ENCODE data around the gene IL13.
"Not testable (repeated sequence)": the region's sequence is repeated elsewhere in the genome, so short reads cannot be mapped to it uniquely, and the experiment has no call there.

Gene IL13

DNA sequence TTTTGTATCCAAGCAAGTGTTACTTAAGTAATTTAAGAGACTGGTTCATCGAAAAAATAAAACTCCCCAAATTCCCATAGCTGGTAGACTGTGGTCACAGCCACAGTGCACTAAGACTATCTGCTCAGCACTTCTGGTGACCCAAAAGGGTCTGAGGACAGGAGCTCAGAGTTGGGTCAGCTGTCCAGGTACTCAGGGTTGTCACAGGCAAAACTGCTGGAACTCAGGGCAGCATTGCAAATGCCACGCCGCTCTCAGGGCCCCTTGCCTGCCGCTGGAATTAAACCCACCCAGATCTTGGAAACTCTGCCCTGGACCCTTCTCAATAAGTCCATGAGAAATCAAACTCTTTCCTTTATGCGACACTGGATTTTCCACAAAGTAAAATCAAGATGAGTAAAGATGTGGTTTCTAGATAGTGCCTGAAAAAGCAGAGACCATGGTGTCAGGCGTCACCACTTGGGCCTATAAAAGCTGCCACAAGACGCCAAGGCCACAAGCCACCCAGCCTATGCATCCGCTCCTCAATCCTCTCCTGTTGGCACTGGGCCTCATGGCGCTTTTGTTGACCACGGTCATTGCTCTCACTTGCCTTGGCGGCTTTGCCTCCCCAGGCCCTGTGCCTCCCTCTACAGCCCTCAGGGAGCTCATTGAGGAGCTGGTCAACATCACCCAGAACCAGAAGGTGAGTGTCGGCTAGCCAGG lies at the start of gene IL13:
Gene IL13, plus strand, starts transcription at position 498 of the 705 bp plus-strand sequence. Its CDS starts 14 bp downstream, at position 512.
- no peak for DNase-seq (ENCODE audit: low read depth in 3 of 3)

- no peak for DNase-seq (ENCODE audit: low read depth in 3 of 3)
Measured at GRCh38 chr5:132611965-132612364, 46.0 kb upstream of the IL13 start.

DNA sequence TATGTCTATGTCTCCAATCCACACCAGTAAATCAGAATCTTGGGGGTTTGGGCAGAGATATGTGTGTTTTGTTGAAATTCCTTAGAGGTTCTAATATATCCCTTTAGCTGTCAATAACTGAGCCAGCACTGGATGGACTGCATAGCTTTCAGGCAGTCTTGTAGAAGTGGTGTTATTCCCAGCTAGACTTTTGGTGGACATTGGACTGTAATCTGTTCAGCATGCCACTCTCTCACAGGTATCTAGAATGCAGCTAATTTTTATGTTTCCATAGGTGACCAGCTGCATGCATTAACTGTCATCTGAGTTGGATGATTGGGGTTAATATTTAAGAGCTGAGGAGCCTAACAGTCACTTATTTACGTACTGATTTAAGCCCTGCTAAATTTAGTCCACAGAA lies 45.1 kb upstream of the IL13 start:
- DNase-seq (ENCODE audit: low read depth in 3 of 3): no peak

GRCh38 chr5:132621699-132622098 lies 36.3 kb upstream of the IL13 start:
- no peak for DNase-seq (ENCODE audit: low read depth in 3 of 3)

DNA sequence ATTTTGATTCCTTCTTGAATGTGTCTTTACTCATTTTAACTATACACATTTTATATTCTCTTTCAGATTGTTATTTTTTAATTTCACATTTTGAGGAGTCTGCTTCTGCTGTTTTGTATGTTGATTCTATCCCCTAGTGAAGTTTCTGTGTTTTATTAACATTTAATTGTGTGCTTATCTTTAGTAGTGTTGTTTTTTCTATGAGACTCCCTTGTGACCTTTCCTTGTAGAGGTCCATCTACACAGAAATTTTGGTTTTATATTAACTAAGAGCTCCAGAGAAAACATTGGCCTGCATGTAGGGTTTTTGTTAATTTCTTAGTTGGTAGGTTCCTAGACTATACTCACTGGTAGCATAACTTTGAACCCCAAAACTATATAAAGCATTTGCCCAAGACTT lies 35.4 kb upstream of the IL13 start:
- DNase-seq (ENCODE audit: low read depth in 3 of 3): no peak

DNA sequence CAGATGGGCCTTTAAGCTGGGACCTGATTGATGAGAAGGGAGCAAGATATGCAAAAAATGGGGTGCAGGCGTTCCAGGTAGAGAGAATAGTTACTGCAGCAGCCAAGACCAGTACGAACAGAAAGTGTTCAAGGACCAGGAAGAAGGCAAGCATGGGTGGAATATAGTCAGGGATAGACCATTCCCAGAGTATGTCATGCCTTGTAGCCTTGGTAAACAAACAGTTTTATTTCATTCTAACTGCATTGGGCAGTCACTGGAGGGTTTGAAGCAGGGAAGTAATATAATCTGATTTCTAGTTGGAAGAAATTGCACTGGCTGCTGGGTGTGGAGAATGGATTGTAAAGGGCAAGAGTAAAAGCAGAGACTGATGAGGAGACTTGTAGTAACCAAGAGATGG lies 30.5 kb upstream of the IL13 start:
- DNase-seq (ENCODE audit: low read depth in 3 of 3): no peak

GRCh38 chr5:132628814-132629213 lies 29.2 kb upstream of the IL13 start:
- no peak for DNase-seq (ENCODE audit: low read depth in 3 of 3)

DNA sequence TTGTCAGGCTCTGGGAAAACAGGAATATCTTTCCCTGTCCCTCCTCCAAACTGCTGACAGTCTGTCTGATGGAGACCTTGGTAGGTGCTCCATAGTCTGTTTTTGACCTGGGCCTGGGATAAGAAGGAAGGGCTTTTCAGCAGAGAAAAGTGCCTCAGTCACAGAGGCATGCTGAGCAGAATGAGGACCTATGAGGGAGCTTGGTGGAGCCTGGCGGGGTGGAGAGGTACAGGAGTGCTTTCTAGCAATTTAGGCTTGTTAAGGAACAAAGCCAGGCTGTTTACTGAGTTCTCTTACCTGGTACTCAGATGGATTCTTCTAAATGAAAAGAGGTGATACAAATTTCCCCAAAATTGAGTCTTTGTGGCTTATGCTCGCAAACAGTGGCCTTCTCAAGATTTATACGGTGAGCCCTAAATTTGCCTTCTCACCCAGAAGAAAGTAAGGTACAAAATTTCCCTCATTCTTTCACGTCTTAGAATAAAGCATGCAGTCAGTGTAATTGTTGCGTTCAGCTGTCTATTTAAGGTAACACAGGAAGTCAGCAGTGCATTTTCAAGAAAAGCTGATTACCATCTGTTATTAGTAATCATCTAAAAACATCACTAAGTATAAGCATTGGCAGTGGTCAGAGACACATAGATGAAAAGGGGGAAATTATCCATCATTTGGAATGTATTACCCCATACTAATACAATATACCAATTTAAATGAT lies 28.6 kb upstream of the IL13 start:
- DNase-seq (ENCODE audit: low read depth in 3 of 3): no peak

GRCh38 chr5:132633587-132633986 lies 24.4 kb upstream of the IL13 start:
- not testable (repeated sequence) for DNase-seq (ENCODE audit: low read depth in 3 of 3)

GRCh38 chr5:132635873-132636272 lies 22.1 kb upstream of the IL13 start:
- DNase-seq (ENCODE audit: low read depth in 3 of 3): no peak

- DNase-seq (ENCODE audit: low read depth in 3 of 3): no peak
Measured at GRCh38 chr5:132637241-132637640, 20.7 kb upstream of the IL13 start.

GRCh38 chr5:132639706-132640130 lies 18.3 kb upstream of the IL13 start:
- no peak for DNase-seq (ENCODE audit: low read depth in 3 of 3)

- no peak for DNase-seq (ENCODE audit: low read depth in 3 of 3)
Measured at GRCh38 chr5:132640613-132641012, 17.4 kb upstream of the IL13 start.

GRCh38 chr5:132641241-132641723 lies 16.7 kb upstream of the IL13 start:
- DNase-seq (ENCODE audit: low read depth in 3 of 3): no peak

GRCh38 chr5:132641841-132642240 lies 16.1 kb upstream of the IL13 start:
- DNase-seq (ENCODE audit: low read depth in 3 of 3): no peak

DNA sequence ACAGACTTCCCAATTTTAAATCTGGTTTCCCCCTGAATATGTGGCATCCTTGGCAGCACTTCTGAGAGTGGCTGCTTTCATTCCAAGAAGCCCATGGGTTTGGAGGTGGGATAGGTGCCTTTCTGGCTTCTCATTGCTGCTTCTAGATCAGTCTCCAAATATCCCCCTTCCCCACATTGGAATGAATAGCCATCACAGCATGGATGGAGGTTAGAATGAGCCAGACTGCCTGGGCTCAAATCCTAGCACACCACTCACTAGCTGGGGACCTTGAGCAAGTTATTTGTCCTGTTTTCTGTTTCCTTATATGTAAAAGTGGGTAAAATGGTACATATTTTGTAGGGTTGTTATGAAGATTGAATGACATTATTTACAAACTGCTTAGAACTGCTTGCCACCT lies 13.8 kb upstream of the IL13 start:
- no peak for DNase-seq (ENCODE audit: low read depth in 3 of 3)

DNA sequence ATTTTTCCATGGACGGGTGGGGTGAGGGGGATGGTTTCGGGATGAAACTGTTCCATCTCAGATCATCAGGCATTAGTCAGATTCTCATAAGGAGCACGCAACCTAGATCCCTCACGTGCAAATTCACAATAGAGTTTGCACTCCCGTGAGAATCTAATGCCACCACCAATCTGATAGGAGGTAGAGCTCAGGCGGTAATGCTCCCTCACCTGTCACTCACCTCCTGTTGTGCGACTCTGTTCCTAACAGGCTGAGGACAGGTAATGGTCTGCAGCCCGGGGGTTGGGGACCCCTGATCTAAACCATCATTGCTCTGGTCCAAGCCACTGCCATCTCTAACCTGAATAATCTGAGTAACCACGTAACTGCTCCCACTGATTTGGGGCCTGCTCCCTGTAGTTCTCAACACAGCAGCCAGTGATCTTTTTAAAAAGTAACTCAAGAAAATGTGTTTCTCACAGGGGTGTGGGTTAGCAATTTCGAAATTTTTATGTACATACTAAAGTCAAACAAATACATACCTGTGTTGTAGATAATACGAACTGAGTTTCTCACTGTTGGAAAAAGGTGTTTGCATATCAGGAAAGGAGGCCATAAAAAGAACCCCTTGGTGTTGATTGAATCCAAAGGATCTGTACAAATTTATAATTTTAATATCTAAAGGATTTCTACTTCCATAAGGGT lies 11.2 kb upstream of the IL13 start:
- no peak for DNase-seq (ENCODE audit: low read depth in 3 of 3)

GRCh38 chr5:132647473-132647872 lies 10.5 kb upstream of the IL13 start:
- DNase-seq (ENCODE audit: low read depth in 3 of 3): no peak

- no peak for DNase-seq (ENCODE audit: low read depth in 3 of 3)
Measured at GRCh38 chr5:132648355-132648754, 9.6 kb upstream of the IL13 start.

- no peak for DNase-seq (ENCODE audit: low read depth in 3 of 3)
Measured at GRCh38 chr5:132651838-132652469, 6.0 kb upstream of the IL13 start.

DNA sequence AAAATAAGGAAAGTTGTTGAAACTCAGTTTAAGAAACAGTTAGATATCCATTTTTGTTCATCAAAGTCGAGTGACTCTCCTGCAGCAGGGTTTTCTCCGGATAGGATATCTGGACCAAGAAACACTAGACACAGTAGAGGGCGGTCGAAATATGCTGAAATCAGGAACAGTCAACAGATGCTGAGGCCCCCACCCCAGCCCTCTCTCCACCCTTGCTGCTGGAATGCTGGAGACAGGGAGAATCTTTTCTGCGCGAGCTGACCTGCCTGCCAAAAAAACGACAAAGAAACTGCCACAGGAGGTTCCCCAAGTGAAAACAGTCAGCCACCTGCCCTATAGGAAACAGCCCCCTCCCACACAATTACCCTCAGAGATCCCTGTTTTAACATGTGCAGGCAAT lies 4.3 kb upstream of the IL13 start:
- DNase-seq (ENCODE audit: low read depth in 3 of 3): no peak

Measured in stimulated activated CD4-positive, alpha-beta T cell treated with anti-CD3 and anti-CD28 coated beads, TNF-alpha, amount 100 ng/mL, for 48 hours (primary cell).